IMR-90 (cell line): ENCODE data around the gene ZFR2. TPM values are rescaled to one million over a fixed set of nuclear protein-coding genes. Genes with fewer than 3 reads are reported as not detected.

Source experiments
- ATAC-seq: fragments of 200-7000 bp; cut with Tn5 transposase; 2 replicates; pipeline ENCODE4 v1.9.1; 2020; ENCODE audit warnings: low read depth, mild to moderate bottlenecking, moderate library complexity
- BruUV-seq: library from RNA; stranded (reverse); fragments of 400-500 nt; replicated peaks from 2 replicates; lab custom pipeline; 2021; lab: Mats Ljungman, UMichigan
- CTCF ChIA-PET: fragments of 300-600 bp; formaldehyde crosslinking; extraction: SDS; loops from one replicate; lab custom pipeline; 2021; ENCODE audit warnings: antibody characterized with exemption; lab: Yijun Ruan, JAX
- POLR2A ChIA-PET: fragments of 300-600 bp; sonication (Branson Sonifier 250); formaldehyde crosslinking; loops from one replicate; lab custom pipeline; 2022; ENCODE audit warnings: antibody characterized with exemption; ENCODE audit not compliant: unreplicated experiment; lab: Charles Lee
- DNase-seq: peaks from one replicate; pipeline ENCODE4 v3.0.0; 2013
- H2AFZ ChIP-seq: replicated peaks from 2 replicates; pipeline ENCODE3; 2013; ENCODE audit warnings: low read length, mild to moderate bottlenecking; ENCODE audit not compliant: poor library complexity
- H2AK5ac ChIP-seq: 2 replicates; pipeline ENCODE4 v1.6.1; 2013; ENCODE audit warnings: low read depth, low read length, inconsistent platforms
- H2AK9ac ChIP-seq: replicated peaks from 2 replicates; pipeline ENCODE3; 2013; ENCODE audit warnings: mild to moderate bottlenecking, low read depth, low read length, moderate library complexity; ENCODE audit not compliant: poor library complexity
- H2BK120ac ChIP-seq: 2 replicates; pipeline ENCODE4 v1.6.1; 2013; ENCODE audit warnings: low read depth, low read length, inconsistent platforms
- H2BK15ac ChIP-seq: 3 replicates; pipeline ENCODE4 v1.6.1; 2013; ENCODE audit warnings: low read depth, low read length, inconsistent platforms
- H2BK20ac ChIP-seq: 2 replicates; pipeline ENCODE4 v1.6.1; 2013; ENCODE audit warnings: low read depth, mild to moderate bottlenecking, inconsistent platforms, low read length, moderate library complexity
- H2BK5ac ChIP-seq: 2 replicates; pipeline ENCODE4 v1.6.1; 2013; ENCODE audit warnings: mild to moderate bottlenecking, low read depth, low read length, inconsistent platforms; ENCODE audit not compliant: poor library complexity, severe bottlenecking
- H3K14ac ChIP-seq: replicated peaks from 2 replicates; pipeline ENCODE4 v1.6.1; 2013; ENCODE audit warnings: low read depth, low read length, inconsistent platforms
- H3K18ac ChIP-seq: 2 replicates; pipeline ENCODE4 v1.6.1; 2013; ENCODE audit warnings: low read depth, low read length, control low read depth
- H3K23ac ChIP-seq: 2 replicates; pipeline ENCODE4 v1.6.1; 2013; ENCODE audit warnings: low read depth, low read length, inconsistent platforms
- H3K27ac ChIP-seq: 2 replicates; pipeline ENCODE4 v1.5.1; 2013; ENCODE audit warnings: mild to moderate bottlenecking, control low read depth, low read length; ENCODE audit not compliant: insufficient read depth
- H3K27me3 ChIP-seq: 2 replicates; pipeline ENCODE4 v1.6.1; 2013; ENCODE audit warnings: low read length; ENCODE audit not compliant: control insufficient read depth, insufficient read depth
- H3K36me3 ChIP-seq: 2 replicates; pipeline ENCODE4 v1.6.1; 2013; ENCODE audit warnings: low read length, mixed read lengths; ENCODE audit not compliant: control insufficient read depth, insufficient read depth
- H3K4ac ChIP-seq: 2 replicates; pipeline ENCODE4 v1.6.1; 2013; ENCODE audit warnings: low read depth, low read length, inconsistent platforms
- H3K4me1 ChIP-seq: 2 replicates; pipeline ENCODE4 v1.6.1; 2013; ENCODE audit warnings: low read length, mixed read lengths; ENCODE audit not compliant: control insufficient read depth, insufficient read depth
- H3K4me2 ChIP-seq: 2 replicates; pipeline ENCODE4 v1.6.1; 2013; ENCODE audit warnings: low read depth, mild to moderate bottlenecking, control low read depth, low read length, moderate library complexity
- H3K4me3 ChIP-seq: 2 replicates; pipeline ENCODE4 v1.5.1; 2013; ENCODE audit warnings: low read depth, mild to moderate bottlenecking, control low read depth, low read length, moderate library complexity; ENCODE audit not compliant: insufficient read depth
- H3K56ac ChIP-seq: 2 replicates; pipeline ENCODE4 v1.6.1; 2013; ENCODE audit warnings: low read length, inconsistent platforms; ENCODE audit not compliant: insufficient read depth; ENCODE audit errors: extremely low read depth
- H3K79me1 ChIP-seq, 2 experiments: 2 replicates each; pipeline ENCODE4 v1.6.1; 2013; ENCODE audit warnings: low read length in 2 of 2, inconsistent platforms in 1 of 2, low read depth in 1 of 2
- H3K9ac ChIP-seq: 2 replicates; pipeline ENCODE4 v1.6.1; 2013; ENCODE audit warnings: low read depth, low read length, control low read depth
- H3K9me1 ChIP-seq: 2 replicates; pipeline ENCODE4 v1.6.1; 2013; ENCODE audit warnings: low read length, inconsistent platforms; ENCODE audit not compliant: insufficient read depth
- H3K9me3 ChIP-seq: 2 replicates; pipeline ENCODE4 v1.6.1; 2013; ENCODE audit warnings: low read length; ENCODE audit not compliant: control insufficient read depth, insufficient read depth
- H4K20me1 ChIP-seq: 2 replicates; pipeline ENCODE4 v1.6.1; 2013; ENCODE audit warnings: low read length, inconsistent platforms; ENCODE audit not compliant: insufficient read depth
- H4K5ac ChIP-seq: 2 replicates; pipeline ENCODE4 v1.6.1; 2013; ENCODE audit warnings: mild to moderate bottlenecking, low read depth, low read length, control low read depth
- H4K8ac ChIP-seq, 2 experiments: 2 replicates each; pipeline ENCODE4 v1.6.1; 2013; ENCODE audit warnings: low read depth in 2 of 2, low read length in 2 of 2, control low read depth in 1 of 2, inconsistent platforms in 1 of 2
- H4K91ac ChIP-seq: 2 replicates; pipeline ENCODE4 v1.6.1; 2013; ENCODE audit warnings: low read depth, low read length, inconsistent platforms; ENCODE audit not compliant: insufficient read depth
- CEBPB ChIP-seq: IDR thresholded peaks from 2 replicates; pipeline ENCODE4 v1.6.1; 2012; ENCODE audit warnings: low read depth, low read length, improper control_type of control experiment
- CTCF ChIP-seq: conservative IDR thresholded peaks from 2 replicates; pipeline ENCODE4 v1.5.1; 2012; ENCODE audit warnings: mild to moderate bottlenecking, low read depth, low read length, improper control_type of control experiment
- ELK1 ChIP-seq: fragments of 150-350 bp; IDR thresholded peaks from 2 replicates; pipeline ENCODE4 v1.6.1; 2016; ENCODE audit warnings: low read depth, mild to moderate bottlenecking, low read length, moderate library complexity, borderline replicate concordance
- FOS ChIP-seq: fragments of 150-350 bp; IDR thresholded peaks from 2 replicates; pipeline ENCODE4 v1.6.1; 2016; ENCODE audit warnings: low read depth, low read length
- MAFK ChIP-seq: IDR thresholded peaks from 2 replicates; pipeline ENCODE4 v1.6.1; 2012; ENCODE audit warnings: low read depth, low read length, improper control_type of control experiment
- MXI1 ChIP-seq: IDR thresholded peaks from 2 replicates; pipeline ENCODE4 v1.6.1; 2012; ENCODE audit warnings: low read depth, mild to moderate bottlenecking, low read length, moderate library complexity, borderline replicate concordance
- POLR2A ChIP-seq: IDR thresholded peaks from 2 replicates; pipeline ENCODE4 v1.6.1; 2012; ENCODE audit warnings: mild to moderate bottlenecking, low read depth, low read length
- RCOR1 ChIP-seq: IDR thresholded peaks from 2 replicates; pipeline ENCODE4 v1.6.1; 2012; ENCODE audit warnings: mild to moderate bottlenecking, low read length, improper control_type of control experiment; ENCODE audit not compliant: insufficient replicate concordance
- SMC3 ChIP-seq: fragments of 150-350 bp; IDR thresholded peaks from 2 replicates; pipeline ENCODE4 v1.6.1; 2016; ENCODE audit warnings: low read depth, mild to moderate bottlenecking, antibody characterized with exemption, low read length, moderate library complexity
- WGBS, 2 experiments: methylation state at CpG; one replicate each; pipeline versions ENCODE4 v1.1.5 to v1.1.7; 2013; ENCODE audit warnings: missing lambda C conversion rate in 2 of 2; ENCODE audit not compliant: insufficient read length in 1 of 2; ENCODE audit errors: extremely low coverage in 2 of 2; 5-methylcytosine and 5-hydroxymethylcytosine counted together
- dilution Hi-C: fragments of 300-500 bp; cut with HindIII; formaldehyde crosslinking; loops from one replicate; pipeline ENCODE4 v1.14.3; 2018; ENCODE audit warnings: low sequenced_read_pairs; ENCODE audit not compliant: unreplicated experiment
- in situ Hi-C: fragments of 300-500 bp; cut with MboI; formaldehyde crosslinking; loops from 3 replicates; pipeline ENCODE4 v1.14.3; 2019; ENCODE audit warnings: low sequenced_read_pairs, inconsistent platforms, mixed read lengths
- intact Hi-C: fragments of 100-400 bp; cut with micrococcal nuclease; formaldehyde crosslinking; loops from 2 replicates; pipeline ENCODE4 v1.10.0; 2022
- polyA plus RNA-seq, 3 experiments: library from polyadenylated mRNA; depleted of rRNA; stranded (reverse); fragments of >200 nt; gene quantifications; 2 replicates each; pipeline ENCODE4 v1.2.3, GENCODE V29; 2012; ENCODE audit warnings: low replicate concordance in 1 of 3
- total RNA-seq: library from RNA; depleted of rRNA; stranded (reverse); fragments of >200 nt; gene quantifications from 2 replicates; pipeline ENCODE4 v1.2.3, GENCODE V29; 2012
- TF ChIP-seq, protein P1 (sequence below): fragments of 150-350 bp; IDR thresholded peaks from 2 replicates; pipeline ENCODE4 v1.6.1; 2017; ENCODE audit warnings: mild to moderate bottlenecking, antibody characterized with exemption, low read length, low read depth

ZFR2 gene
- total and polyA plus RNA-seq, 2 of the 4 experiments (the other 2 are of a cell fraction), result 0.19 TPM; not detected in 1

DNA sequence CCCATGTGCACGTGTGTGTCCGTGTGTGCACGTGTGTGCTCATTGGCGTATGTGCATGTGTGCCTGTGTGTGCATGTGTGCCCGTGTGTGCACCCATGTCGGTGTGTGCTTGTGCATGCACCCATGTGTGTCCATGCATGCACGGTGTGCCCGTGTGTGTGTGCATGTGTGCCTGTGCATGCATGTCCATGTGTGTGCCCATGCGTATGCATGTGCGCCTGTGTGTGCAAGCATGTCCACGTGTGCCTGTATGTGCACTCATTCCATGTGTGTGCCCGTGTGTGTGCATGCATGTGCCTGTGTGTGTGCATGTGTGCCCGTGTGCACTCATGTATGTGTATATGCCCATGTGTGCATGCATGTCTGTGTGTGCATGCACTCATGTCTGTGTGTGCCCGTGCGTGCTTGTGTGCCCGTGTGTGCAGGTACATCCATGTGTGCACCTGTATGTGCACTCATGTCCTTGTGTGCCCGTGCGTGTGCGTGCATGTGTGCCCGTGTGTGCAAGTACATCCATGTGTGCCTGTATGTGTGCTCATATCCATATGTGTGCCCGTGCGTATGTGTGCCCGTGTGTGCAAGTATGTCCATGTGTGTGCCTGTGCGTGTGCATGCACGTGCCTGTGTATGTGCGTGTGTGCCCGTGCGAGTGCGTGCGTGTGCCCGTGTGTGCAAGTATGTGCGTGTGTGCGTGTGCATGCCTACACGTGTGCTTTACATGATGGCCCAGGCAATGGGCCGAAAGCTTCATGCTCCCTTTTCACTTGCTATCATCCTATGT, 61.1 kb downstream of the ZFR2 start:
- H3K14ac ChIP-seq, result no peak overlapping the region
- dilution Hi-C loops, result no loop called here
- H4K20me1 ChIP-seq, result no peaks in the 10 kb centered on the region
- H3K9ac ChIP-seq, result no peak overlapping the region
- H2AK5ac ChIP-seq, result no peak overlapping the region
- POLR2A ChIA-PET, result no interaction called here
- H3K4ac ChIP-seq, result no peak overlapping the region
- H2BK120ac ChIP-seq, result no peak overlapping the region
- H2BK20ac ChIP-seq, result no peak overlapping the region
- DNase-seq (no peak), ATAC-seq (no peak)
- peaks cover 11% of the 10 kb centered on the region; the same call in 1 of the 2 replicates for H3K27me3 ChIP-seq
- TF ChIP-seq POLR2A, result no peak
- no peak for TF ChIP-seq CTCF
- no peak for TF ChIP-seq MAFK
- no peak for TF ChIP-seq MXI1
- no peak for TF ChIP-seq FOS
- TF ChIP-seq, protein P1, sequence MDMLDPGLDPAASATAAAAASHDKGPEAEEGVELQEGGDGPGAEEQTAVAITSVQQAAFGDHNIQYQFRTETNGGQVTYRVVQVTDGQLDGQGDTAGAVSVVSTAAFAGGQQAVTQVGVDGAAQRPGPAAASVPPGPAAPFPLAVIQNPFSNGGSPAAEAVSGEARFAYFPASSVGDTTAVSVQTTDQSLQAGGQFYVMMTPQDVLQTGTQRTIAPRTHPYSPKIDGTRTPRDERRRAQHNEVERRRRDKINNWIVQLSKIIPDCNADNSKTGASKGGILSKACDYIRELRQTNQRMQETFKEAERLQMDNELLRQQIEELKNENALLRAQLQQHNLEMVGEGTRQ, result no peak
- no peak for TF ChIP-seq ELK1
- no peak for TF ChIP-seq CEBPB
- TF ChIP-seq RCOR1, result no peak
- no peak for TF ChIP-seq SMC3
- in situ Hi-C loops, result no loop called here
- H3K4me3 ChIP-seq, result no peak overlapping the region
- CTCF ChIA-PET, result no interaction called here
- H2AK9ac ChIP-seq, result no peak overlapping the region
- H2BK5ac ChIP-seq, result no peak overlapping the region
- no peak overlapping the region for H3K4me2 ChIP-seq
- no peak overlapping the region for H4K8ac ChIP-seq
- H4K91ac ChIP-seq, result no peak overlapping the region
- H3K56ac ChIP-seq, result no peak overlapping the region
- no peaks in the 10 kb centered on the region for H3K36me3 ChIP-seq
- intact Hi-C loops, result no loop called here
- H3K9me3 ChIP-seq, result no peaks in the 10 kb centered on the region
- no peak overlapping the region for H2AFZ ChIP-seq
- no peak overlapping the region for H3K27ac ChIP-seq
- BruUV-seq, result no TSS peak
- H3K79me1 ChIP-seq, result no peaks in the 10 kb centered on the region
- no peak overlapping the region for H2BK15ac ChIP-seq
- H3K23ac ChIP-seq, result no peak overlapping the region
- no peak overlapping the region for H4K5ac ChIP-seq
- WGBS, 2 experiments, result 86% methylated on average over 30 of the region's 35 CpGs; no CpG with 5 or more reads in 1 of the 2 experiments
- H3K4me1 ChIP-seq, result no peaks in the 10 kb centered on the region
- H3K9me1 ChIP-seq, result peaks cover 5% of the 10 kb centered on the region
- H3K18ac ChIP-seq, result no peak overlapping the region
